Urinary bladder (tissue), 4 donors: Measurements from ENCODE around the gene ADGRG3. TPM values are rescaled to one million over a fixed set of nuclear protein-coding genes. Genes with fewer than 3 reads are reported as not detected.

ENCODE experiments used
- DNase-seq: peaks from one replicate; pipeline ENCODE4 v3.0.0-alpha.2; 2015; ENCODE audit errors: extremely low spot score
- H3K27ac ChIP-seq: one replicate; pipeline ENCODE4 v1.5.1; 2013; ENCODE audit warnings: low read depth, mild to moderate bottlenecking, moderate library complexity
- H3K36me3 ChIP-seq: one replicate; pipeline ENCODE4 v1.6.1; 2013; ENCODE audit warnings: mild to moderate bottlenecking, moderate library complexity; ENCODE audit not compliant: insufficient read depth
- H3K4me1 ChIP-seq: one replicate; pipeline ENCODE4 v1.6.1; 2013; ENCODE audit warnings: mild to moderate bottlenecking, moderate library complexity; ENCODE audit not compliant: insufficient read depth
- H3K4me3 ChIP-seq: one replicate; pipeline ENCODE4 v1.5.1; 2013; ENCODE audit warnings: low read depth, low read length
- WGBS: extraction: QIAGEN DNeasy Blood & Tissue Kit; methylation state at CpG from one replicate; pipeline ENCODE4 v1.1.7; 2013; 5-methylcytosine and 5-hydroxymethylcytosine counted together
- polyA plus RNA-seq: library from polyadenylated mRNA; stranded (reverse); fragments of 200-250 nt; gene quantifications from one replicate; pipeline ENCODE4 v1.2.3, GENCODE V29; 2013
- total RNA-seq: library from RNA; depleted of rRNA; stranded (reverse); fragments of >200 nt; gene quantifications from one replicate; pipeline ENCODE4 v1.2.3, GENCODE V29; 2014
- donor health status: healthy with polysubstance abuse.
- donor health status: healthy.

The ADGRG3 gene
- 1.2 TPM for total RNA-seq
- polyA plus RNA-seq, result 1.5 TPM

GRCh38 chr16:57668263-57668571 lies at the start of gene ADGRG3:
ADGRG3 (plus strand) TSS chr16:57668306; CDS start chr16:57668348, 42 bp downstream.
- H3K36me3 ChIP-seq, result no peaks in the 10 kb centered on the region
- DNase-seq, result no peak
- no peak within 1 kb of the TSS for H3K27ac ChIP-seq
- no peaks in the 10 kb centered on the region for H3K4me1 ChIP-seq
- 86% methylated on average over 11 of the region's 11 CpGs for WGBS
- H3K4me3 ChIP-seq, result no peak within 1 kb of the TSS

GRCh38 chr16:57619133-57619605 lies 48.9 kb upstream of the ADGRG3 start:
- WGBS, result 86% methylated on average over 8 of the region's 8 CpGs
- no peak overlapping the region for H3K4me3 ChIP-seq
- DNase-seq, result no peak
- no peaks in the 10 kb centered on the region for H3K4me1 ChIP-seq
- no peaks in the 10 kb centered on the region for H3K36me3 ChIP-seq
- H3K27ac ChIP-seq, result peak overlapping the region; percentile 59

- WGBS, result 79% methylated on average over 16 of the region's 16 CpGs
Measured at GRCh38 chr16:57619606-57620334, 48.3 kb upstream of the ADGRG3 start.

DNA sequence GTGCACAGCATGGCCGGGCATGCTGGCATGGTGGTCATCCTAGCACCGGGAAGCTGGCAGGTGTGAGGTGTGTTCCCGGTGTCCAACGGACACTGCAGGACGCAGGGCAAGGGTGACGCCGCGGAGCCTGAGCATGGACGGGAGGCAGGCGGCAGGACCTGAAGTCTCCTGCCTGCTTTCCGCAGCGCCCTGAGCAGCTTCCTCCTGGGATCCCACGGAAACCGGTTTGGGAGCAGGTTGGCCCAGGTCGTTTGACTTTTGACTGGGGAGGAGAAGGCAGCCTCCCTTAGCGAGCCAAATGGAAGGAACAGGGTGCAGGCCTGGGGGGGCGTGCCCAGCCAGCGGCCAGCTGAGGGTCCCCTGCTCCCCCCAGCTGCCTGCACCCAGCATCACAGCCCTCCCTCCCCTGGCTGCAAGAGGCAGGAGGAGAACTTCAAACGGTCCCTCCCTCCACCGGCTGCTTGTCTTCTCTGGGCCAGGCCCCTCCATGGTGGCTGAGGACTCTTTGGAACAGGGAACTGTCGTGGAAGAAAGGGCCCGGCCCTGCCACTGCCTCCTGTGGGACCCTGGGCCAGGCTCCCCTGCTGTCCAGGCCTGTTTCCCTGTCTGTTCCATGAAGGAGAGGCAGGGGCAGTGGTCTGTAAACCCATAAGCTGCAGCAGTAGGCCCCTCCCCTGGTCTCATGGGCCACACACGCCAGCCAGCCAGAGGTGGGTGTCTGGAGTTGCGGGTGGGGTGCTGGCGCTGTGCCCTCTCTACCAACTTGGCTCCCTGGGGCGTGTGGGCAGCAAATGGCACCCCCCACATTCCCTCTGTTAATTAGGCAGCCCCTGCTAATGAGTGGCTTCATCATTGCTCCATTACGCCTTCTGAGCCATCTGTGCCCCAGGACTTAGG lies 47.5 kb upstream of the ADGRG3 start:
- Histone ChIP-seq H3K4me1 (no peaks in the 10 kb centered on the region), H3K27ac (peak overlapping the region; percentile 72), H3K36me3 (no peaks in the 10 kb centered on the region), H3K4me3 (peak overlapping the region; percentile 15)
- DNase-seq, result peak; percentile 75
- WGBS, result 72% methylated on average over 27 of the region's 27 CpGs

More at GRCh38 chr16:57619606-57620334, 48.3 kb upstream of the ADGRG3 start:
- H3K36me3 ChIP-seq, result no peaks in the 10 kb centered on the region
- H3K4me1 ChIP-seq, result no peaks in the 10 kb centered on the region
- DNase-seq, result peak; percentile 62
- H3K4me3 ChIP-seq, result peak overlapping the region; percentile 15
- H3K27ac ChIP-seq, result peak overlapping the region; percentile 55

GRCh38 chr16:57621521-57622271 lies 46.4 kb upstream of the ADGRG3 start:
- no peaks in the 10 kb centered on the region for H3K36me3 ChIP-seq
- H3K4me3 ChIP-seq, result no peak overlapping the region
- no peaks in the 10 kb centered on the region for H3K4me1 ChIP-seq
- 76% methylated on average over 10 of the region's 10 CpGs for WGBS
- no peak for DNase-seq
- peak overlapping the region; percentile 72 for H3K27ac ChIP-seq

GRCh38 chr16:57622361-57623250 lies 45.5 kb upstream of the ADGRG3 start:
- no peak for DNase-seq
- H3K4me3 ChIP-seq, result no peak overlapping the region
- no peaks in the 10 kb centered on the region for H3K36me3 ChIP-seq
- H3K4me1 ChIP-seq, result no peaks in the 10 kb centered on the region
- WGBS, result 72% methylated on average over 16 of the region's 16 CpGs
- peak overlapping the region; percentile 38 for H3K27ac ChIP-seq

DNA sequence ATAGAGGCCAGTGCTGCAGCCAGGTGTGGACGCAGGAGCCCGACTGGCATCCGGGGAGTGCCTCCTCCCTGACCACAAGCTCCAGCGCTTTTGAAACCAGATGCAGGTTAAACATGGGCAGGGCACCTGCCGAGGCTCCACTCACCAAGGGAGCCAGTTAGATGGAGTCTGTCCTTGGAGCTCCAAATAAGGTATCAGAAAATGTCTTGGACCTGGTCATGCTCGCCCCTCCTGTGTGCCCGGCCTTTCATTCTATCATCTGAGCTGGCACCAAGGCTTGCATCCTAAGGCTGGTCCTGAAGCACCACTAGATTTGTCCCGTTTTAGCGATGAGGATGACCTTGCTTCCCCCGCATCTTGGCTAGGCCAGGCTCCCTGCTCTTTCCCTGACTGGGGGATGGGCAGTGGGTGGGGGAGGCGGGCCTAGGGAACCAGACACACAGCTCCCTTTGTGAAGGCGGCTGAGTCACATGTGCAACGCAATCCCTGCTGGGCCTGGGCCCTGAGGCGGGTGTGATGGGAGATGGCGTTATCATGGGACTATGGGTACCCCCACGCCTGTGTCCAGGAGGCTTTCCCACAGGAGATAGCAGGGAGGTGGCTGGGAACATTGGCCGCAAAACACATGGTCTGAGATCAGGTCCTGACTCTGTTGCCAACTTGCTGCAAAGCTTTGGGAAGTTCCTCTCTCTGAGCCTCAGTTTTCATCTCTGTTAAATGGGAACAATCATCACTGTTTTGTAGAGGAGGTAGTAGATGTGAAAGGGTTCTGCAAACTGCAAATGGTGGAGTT lies 44.7 kb upstream of the ADGRG3 start:
- DNase-seq, result no peak
- H3K27ac ChIP-seq, result no peak overlapping the region
- no peaks in the 10 kb centered on the region for H3K4me1 ChIP-seq
- no peak overlapping the region for H3K4me3 ChIP-seq
- H3K36me3 ChIP-seq, result no peaks in the 10 kb centered on the region
- WGBS, result 72% methylated on average over 17 of the region's 17 CpGs

GRCh38 chr16:57624044-57624688 lies 43.9 kb upstream of the ADGRG3 start:
- Histone ChIP-seq H3K36me3 (no peaks in the 10 kb centered on the region), H3K4me3 (no peak overlapping the region), H3K27ac (peak overlapping the region; percentile 29), H3K4me1 (no peaks in the 10 kb centered on the region)
- 84% methylated on average over 8 of the region's 8 CpGs for WGBS
- DNase-seq, result no peak

- no peak overlapping the region for H3K27ac ChIP-seq
- no peak overlapping the region for H3K4me3 ChIP-seq
- DNase-seq, result no peak
- H3K36me3 ChIP-seq, result no peaks in the 10 kb centered on the region
- 55% methylated on average over 17 of the region's 17 CpGs for WGBS
- H3K4me1 ChIP-seq, result no peaks in the 10 kb centered on the region
Measured at GRCh38 chr16:57624806-57625500, 43.2 kb upstream of the ADGRG3 start.

GRCh38 chr16:57626420-57627170 lies 41.5 kb upstream of the ADGRG3 start:
- DNase-seq, result no peak
- H3K4me1 ChIP-seq, result no peaks in the 10 kb centered on the region
- WGBS, result 80% methylated on average over 10 of the region's 10 CpGs
- no peak overlapping the region for H3K27ac ChIP-seq
- H3K4me3 ChIP-seq, result no peak overlapping the region
- no peaks in the 10 kb centered on the region for H3K36me3 ChIP-seq
